ENCODE measurements around the gene G6PD.
"Not testable (repeated sequence)": the region's sequence is repeated elsewhere in the genome, so short reads cannot be mapped to it uniquely, and the experiment has no call there.

DNA sequence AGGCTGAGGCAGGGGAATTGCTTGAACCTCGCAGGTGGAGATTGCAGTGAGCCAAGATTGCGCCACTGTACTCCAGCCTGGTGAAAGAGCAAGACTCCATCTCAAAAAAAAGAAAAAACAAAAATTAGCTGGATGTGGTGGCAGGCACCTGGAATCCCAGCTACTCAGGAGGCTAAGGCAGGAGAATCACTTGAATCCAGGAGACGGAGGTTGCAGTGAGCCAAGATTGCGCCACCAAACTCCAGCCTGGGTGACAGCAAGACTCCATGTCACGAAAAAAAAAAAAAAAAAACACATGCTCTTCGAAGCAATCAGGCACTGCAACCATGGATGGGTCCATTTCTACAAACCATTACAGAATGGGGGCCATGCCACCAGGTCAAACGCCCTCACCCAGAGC, 6.3 kb downstream of the G6PD start:
- TF ChIP-seq, protein P1, sequence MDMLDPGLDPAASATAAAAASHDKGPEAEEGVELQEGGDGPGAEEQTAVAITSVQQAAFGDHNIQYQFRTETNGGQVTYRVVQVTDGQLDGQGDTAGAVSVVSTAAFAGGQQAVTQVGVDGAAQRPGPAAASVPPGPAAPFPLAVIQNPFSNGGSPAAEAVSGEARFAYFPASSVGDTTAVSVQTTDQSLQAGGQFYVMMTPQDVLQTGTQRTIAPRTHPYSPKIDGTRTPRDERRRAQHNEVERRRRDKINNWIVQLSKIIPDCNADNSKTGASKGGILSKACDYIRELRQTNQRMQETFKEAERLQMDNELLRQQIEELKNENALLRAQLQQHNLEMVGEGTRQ (CRISPR knock-in tag; IDR thresholded peaks at IDR 0.05), result not testable (repeated sequence)
- TF ChIP-seq, protein P2, sequence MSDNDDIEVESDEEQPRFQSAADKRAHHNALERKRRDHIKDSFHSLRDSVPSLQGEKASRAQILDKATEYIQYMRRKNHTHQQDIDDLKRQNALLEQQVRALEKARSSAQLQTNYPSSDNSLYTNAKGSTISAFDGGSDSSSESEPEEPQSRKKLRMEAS (CRISPR knock-in tag; IDR thresholded peaks at IDR 0.05), result not testable (repeated sequence)
- TF ChIP-seq ZNF396 (CRISPR knock-in tag; IDR thresholded peaks at IDR 0.05; ENCODE audit: borderline replicate concordance); SMAD3 (CRISPR knock-in tag; IDR thresholded peaks at IDR 0.05; ENCODE audit: borderline replicate concordance); CREB1 (CRISPR knock-in tag; IDR thresholded peaks at IDR 0.05); NFE2L1 (CRISPR knock-in tag; IDR thresholded peaks at IDR 0.05): not testable (repeated sequence)
- TF ChIP-seq, protein P3, sequence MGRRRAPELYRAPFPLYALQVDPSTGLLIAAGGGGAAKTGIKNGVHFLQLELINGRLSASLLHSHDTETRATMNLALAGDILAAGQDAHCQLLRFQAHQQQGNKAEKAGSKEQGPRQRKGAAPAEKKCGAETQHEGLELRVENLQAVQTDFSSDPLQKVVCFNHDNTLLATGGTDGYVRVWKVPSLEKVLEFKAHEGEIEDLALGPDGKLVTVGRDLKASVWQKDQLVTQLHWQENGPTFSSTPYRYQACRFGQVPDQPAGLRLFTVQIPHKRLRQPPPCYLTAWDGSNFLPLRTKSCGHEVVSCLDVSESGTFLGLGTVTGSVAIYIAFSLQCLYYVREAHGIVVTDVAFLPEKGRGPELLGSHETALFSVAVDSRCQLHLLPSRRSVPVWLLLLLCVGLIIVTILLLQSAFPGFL (CRISPR knock-in tag; IDR thresholded peaks at IDR 0.05; ENCODE audit: borderline replicate concordance), result not testable (repeated sequence)
- TF ChIP-seq, protein P4, sequence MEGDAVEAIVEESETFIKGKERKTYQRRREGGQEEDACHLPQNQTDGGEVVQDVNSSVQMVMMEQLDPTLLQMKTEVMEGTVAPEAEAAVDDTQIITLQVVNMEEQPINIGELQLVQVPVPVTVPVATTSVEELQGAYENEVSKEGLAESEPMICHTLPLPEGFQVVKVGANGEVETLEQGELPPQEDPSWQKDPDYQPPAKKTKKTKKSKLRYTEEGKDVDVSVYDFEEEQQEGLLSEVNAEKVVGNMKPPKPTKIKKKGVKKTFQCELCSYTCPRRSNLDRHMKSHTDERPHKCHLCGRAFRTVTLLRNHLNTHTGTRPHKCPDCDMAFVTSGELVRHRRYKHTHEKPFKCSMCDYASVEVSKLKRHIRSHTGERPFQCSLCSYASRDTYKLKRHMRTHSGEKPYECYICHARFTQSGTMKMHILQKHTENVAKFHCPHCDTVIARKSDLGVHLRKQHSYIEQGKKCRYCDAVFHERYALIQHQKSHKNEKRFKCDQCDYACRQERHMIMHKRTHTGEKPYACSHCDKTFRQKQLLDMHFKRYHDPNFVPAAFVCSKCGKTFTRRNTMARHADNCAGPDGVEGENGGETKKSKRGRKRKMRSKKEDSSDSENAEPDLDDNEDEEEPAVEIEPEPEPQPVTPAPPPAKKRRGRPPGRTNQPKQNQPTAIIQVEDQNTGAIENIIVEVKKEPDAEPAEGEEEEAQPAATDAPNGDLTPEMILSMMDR (IDR thresholded peaks at IDR 0.05), result not testable (repeated sequence)
